HepG2 (cell line): Measurements from ENCODE around the gene PCNA. TPM values are rescaled to one million over a fixed set of nuclear protein-coding genes. Genes with fewer than 3 reads are reported as not detected.

Experiments used
- ARID5B ChIP-seq: IDR thresholded peaks from 2 replicates; pipeline ENCODE4 v1.4.0; 2020; ENCODE audit warnings: mild to moderate bottlenecking, missing genetic modification reagents
- BHLHE40 ChIP-seq: IDR thresholded peaks from 2 replicates; pipeline ENCODE4 v1.6.1; 2011; ENCODE audit warnings: low read length, improper control_type of control experiment
- HNRNPLL ChIP-seq: fragments of 200-400 bp; formaldehyde crosslinking; IDR thresholded peaks from 2 replicates; pipeline ENCODE4 v1.6.1; 2017; ENCODE audit warnings: mild to moderate bottlenecking, low read depth, low read length; ENCODE audit not compliant: poor library complexity, severe bottlenecking
- KLF6 ChIP-seq: IDR thresholded peaks from 2 replicates; pipeline ENCODE4 v1.8.0; 2016; ENCODE audit warnings: missing biosample characterization, missing genetic modification reagents
- NAIF1 ChIP-seq: sonication (generic); formaldehyde crosslinking; IDR thresholded peaks from 2 replicates; pipeline ENCODE4 v1.5.0; 2020; ENCODE audit warnings: mild to moderate bottlenecking, missing genetic modification reagents, borderline replicate concordance
- NCOR1 ChIP-seq: fragments of 200-600 bp; sonication (generic); IDR thresholded peaks from 2 replicates; pipeline ENCODE4 v1.7.0; 2017; ENCODE audit warnings: antibody characterized with exemption, low read length, borderline replicate concordance
- NFIC ChIP-seq: IDR thresholded peaks from 2 replicates; pipeline ENCODE4 v1.6.1; 2012; ENCODE audit warnings: mild to moderate bottlenecking, low read length, inconsistent platforms
- PRDM10 ChIP-seq: sonication (generic); formaldehyde crosslinking; IDR thresholded peaks from 2 replicates; pipeline ENCODE4 v1.4.0; 2020; ENCODE audit warnings: low read depth, missing genetic modification reagents
- ZBTB46 ChIP-seq: sonication (generic); formaldehyde crosslinking; IDR thresholded peaks from 2 replicates; pipeline ENCODE4 v1.4.0; 2020; ENCODE audit warnings: mild to moderate bottlenecking, missing genetic modification reagents, borderline replicate concordance
- ZNF121 ChIP-seq: sonication (generic); formaldehyde crosslinking; IDR thresholded peaks from 2 replicates; pipeline ENCODE4 v1.5.0; 2020; ENCODE audit warnings: mild to moderate bottlenecking, missing genetic modification reagents
- ZNF281 ChIP-seq: sonication (generic); formaldehyde crosslinking; IDR thresholded peaks from 2 replicates; pipeline ENCODE4 v1.4.0; 2020; ENCODE audit warnings: missing genetic modification reagents, borderline replicate concordance
- ZNF337 ChIP-seq: sonication (generic); formaldehyde crosslinking; IDR thresholded peaks from 2 replicates; pipeline ENCODE4 v1.5.1; 2020; ENCODE audit warnings: missing genetic modification reagents, low read depth, mild to moderate bottlenecking, borderline replicate concordance
- ZNF607 ChIP-seq: sonication (generic); formaldehyde crosslinking; IDR thresholded peaks from 2 replicates; pipeline ENCODE4 v1.5.1; 2020; ENCODE audit warnings: missing genetic modification reagents, mild to moderate bottlenecking, borderline replicate concordance
- ZNF619 ChIP-seq: sonication (generic); formaldehyde crosslinking; IDR thresholded peaks from 2 replicates; pipeline ENCODE4 v1.4.0; 2020; ENCODE audit warnings: mild to moderate bottlenecking, missing genetic modification reagents
- ZNF660 ChIP-seq: sonication (generic); formaldehyde crosslinking; IDR thresholded peaks from 2 replicates; pipeline ENCODE4 v1.5.1; 2020; ENCODE audit warnings: mild to moderate bottlenecking, low read depth, missing genetic modification reagents, borderline replicate concordance
- polyA plus RNA-seq, 8 experiments: library from polyadenylated mRNA; depleted of rRNA in 3 of 8; stranded (reverse) in 7 of 8; unstranded in 1 of 8; fragments of >200 nt; fragmentation: Illumina TruSeq in 4 of 8; extraction: Trizol in 4 of 8; gene quantifications; 2 replicates each; pipeline versions ENCODE4 v1.2.1 to v1.2.3, GENCODE V29; 2011 to 2016; ENCODE audit warnings: low read depth in 4 of 8, missing spikeins in 1 of 8, mixed read lengths in 1 of 8; ENCODE audit not compliant: insufficient read depth in 1 of 8
- total RNA-seq, 5 experiments: library from RNA; depleted of rRNA; stranded (reverse); fragments of >200 nt; fragmentation: Illumina TruSeq; extraction: Trizol; gene quantifications; 2 replicates each; pipeline ENCODE4 v1.2.3, GENCODE V29; 2016; ENCODE audit warnings: low read depth in 1 of 5

The PCNA gene
- total and polyA plus RNA-seq, 2 of the 13 experiments (the other 11 are each of a cell fraction or from before 2014, with no cell fraction given) = 229 to 655 TPM

GRCh38 chr20:5126512-5127203, 6.9 kb upstream of the PCNA start, which contains the start of gene CDS2 (continued):
- TF ChIP-seq ARID5B (CRISPR knock-in tag) (peak; percentile 74), ZNF121 (peak; percentile 35; the same call in 1 of the 2 replicates), NAIF1 (CRISPR knock-in tag) (peak; percentile 98), ZNF281 (CRISPR knock-in tag) (peak; percentile 19; the same call in 1 of the 2 replicates), KLF6 (CRISPR knock-in tag) (peak; percentile 70), ZNF337 (peak; percentile 96; the same call in 1 of the 2 replicates), ZNF619 (CRISPR knock-in tag) (no peak; the same call in none of the 2 replicates), HNRNPLL (peak; percentile 98), BHLHE40 (no peak; the same call in 1 of the 2 replicates), ZNF660 (no peak), ZNF607 (CRISPR knock-in tag) (peak; percentile 74), PRDM10 (CRISPR knock-in tag) (peak; percentile 64; the same call in 1 of the 2 replicates), ZBTB46 (no peak), NCOR1 (no peak; the same call in 1 of the 2 replicates), NFIC (no peak)
